SK-N-MC (cell line): ENCODE measurements around the gene TGFB2.

ENCODE experiments used
- EZH2 ChIP-seq: fragments of 200-600 bp; sonication (generic); IDR thresholded peaks from one replicate; pipeline ENCODE4 v1.6.1; 2017; ENCODE audit warnings: antibody characterized with exemption
- POLR2AphosphoS5 ChIP-seq: IDR thresholded peaks from 2 replicates; pipeline ENCODE4 v1.6.1; 2012; ENCODE audit warnings: mild to moderate bottlenecking, low read depth, low read length, borderline replicate concordance

- TF ChIP-seq POLR2AphosphoS5 (no peak), EZH2 (no peak)
Measured at GRCh38 chr1:218303176-218303879, 41.8 kb upstream of the TGFB2 start.
